GM19023 (cell line): ENCODE measurements around the gene ABHD12.

Experiments used
- ATAC-seq: cut with Tn5 transposase; IDR thresholded peaks from one replicate; pipeline ENCODE4 v1.9.1; 2021; ENCODE audit warnings: mild to moderate bottlenecking, moderate library complexity; ENCODE audit not compliant: unreplicated experiment

ABHD12 gene

DNA sequence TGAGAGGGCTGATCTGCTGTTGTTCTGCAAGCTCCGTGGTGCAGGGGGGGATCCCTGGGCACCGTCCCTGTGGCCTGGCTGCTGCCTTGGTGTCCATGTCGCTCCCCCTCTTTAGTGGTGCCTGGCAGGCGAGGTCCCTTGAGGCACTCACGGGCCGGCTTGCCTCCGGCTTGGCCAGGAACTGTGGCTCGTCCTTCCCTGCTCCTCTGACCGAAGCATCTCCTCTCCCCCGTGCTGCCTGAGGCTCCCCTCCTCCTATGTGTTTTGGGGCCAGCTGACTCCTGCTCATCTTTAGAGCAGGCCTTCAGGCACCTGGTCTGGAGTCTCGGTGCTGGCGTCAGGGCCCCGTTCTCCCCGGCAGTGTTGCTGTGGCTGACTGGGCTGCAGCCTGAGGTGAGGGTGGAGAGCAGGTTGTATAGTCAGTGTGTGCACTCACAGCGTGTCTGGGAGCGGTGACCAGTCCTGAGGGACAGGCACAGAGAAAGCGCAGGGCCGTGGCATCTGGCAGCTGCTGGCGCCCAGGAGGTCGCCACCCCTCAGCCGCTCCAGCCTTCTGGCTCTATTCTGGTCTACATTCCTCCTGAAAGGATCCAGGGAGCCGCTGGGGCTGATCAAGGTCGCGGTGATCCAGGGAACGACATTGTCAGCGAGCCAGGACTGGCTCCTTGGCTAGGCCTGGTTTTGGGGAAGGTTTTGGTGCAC is 99.1 kb downstream of the ABHD12 start:
- ATAC-seq: no peak

DNA sequence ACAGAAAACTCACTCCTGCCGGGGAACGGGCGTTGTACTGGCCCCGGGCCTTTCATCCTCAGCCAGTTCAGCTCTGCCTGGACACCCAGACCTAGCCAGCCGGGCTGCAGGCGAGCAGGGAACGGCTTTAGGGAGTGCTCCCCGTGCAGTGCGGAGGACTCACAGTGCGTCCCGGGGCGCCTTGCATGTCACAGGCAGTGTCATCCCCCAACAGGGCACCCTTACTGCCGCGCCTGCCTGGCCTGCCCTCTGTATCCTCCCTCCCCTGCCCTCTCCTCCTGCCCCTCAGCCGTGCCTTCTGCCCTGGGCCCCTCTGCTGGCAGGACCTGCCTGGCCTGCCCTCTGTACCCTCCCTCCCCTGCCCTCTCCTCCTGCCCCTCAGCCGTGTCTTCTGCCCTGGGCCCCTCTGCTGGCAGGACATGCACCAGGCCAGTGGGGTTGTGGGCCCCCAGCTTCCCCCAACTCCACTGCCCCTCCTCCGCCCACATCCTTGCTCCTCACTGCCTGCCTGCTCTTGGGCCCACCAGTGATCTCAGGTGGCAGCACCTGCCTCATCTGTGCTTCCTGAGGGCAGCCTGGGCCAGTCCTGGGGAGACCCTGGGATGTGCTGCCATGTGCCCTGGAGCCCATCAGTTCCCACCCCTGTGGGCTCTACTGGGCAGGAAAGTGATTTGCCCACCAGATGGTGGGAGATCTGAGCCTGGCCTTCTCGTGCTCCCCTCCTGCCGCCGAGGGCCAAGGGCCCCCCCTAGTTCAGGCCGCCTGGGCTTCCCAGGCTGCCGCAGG is 99.8 kb downstream of the ABHD12 start:
- ATAC-seq: no peak

DNA sequence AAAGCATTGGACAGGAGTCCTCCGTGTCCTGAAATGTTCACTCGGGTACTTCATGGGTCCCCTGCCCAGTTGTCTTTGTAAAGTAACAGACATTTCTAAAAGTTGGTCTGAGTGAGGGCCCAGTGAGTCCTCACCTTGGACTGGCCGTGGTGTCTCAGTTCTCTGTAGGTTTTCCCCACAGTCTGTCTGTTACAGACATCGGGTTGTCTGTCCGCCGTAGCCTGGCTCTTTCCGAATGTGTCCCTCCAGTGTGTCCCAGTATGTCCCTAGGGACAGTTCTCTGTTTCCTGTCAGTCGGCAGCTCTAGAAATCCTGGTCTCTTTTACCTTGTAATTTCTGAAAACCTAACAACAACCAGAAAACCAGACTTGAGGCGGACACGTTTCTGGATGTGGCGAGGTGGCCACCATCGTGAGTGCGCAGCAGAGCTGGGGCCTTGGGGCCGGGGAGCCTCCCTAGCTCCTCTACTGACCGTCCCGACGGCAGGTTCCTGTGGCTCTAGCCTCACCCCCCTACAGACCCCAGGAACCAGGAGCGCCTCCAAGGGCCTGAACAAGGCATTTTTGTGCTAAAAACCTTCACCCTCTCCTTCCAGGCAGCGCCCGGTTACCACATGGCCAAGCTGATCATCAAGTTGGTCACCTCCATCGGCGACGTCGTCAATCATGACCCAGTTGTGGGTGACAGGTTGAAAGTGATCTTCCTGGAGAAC is 100.6 kb downstream of the ABHD12 start:
- no peak for ATAC-seq

DNA sequence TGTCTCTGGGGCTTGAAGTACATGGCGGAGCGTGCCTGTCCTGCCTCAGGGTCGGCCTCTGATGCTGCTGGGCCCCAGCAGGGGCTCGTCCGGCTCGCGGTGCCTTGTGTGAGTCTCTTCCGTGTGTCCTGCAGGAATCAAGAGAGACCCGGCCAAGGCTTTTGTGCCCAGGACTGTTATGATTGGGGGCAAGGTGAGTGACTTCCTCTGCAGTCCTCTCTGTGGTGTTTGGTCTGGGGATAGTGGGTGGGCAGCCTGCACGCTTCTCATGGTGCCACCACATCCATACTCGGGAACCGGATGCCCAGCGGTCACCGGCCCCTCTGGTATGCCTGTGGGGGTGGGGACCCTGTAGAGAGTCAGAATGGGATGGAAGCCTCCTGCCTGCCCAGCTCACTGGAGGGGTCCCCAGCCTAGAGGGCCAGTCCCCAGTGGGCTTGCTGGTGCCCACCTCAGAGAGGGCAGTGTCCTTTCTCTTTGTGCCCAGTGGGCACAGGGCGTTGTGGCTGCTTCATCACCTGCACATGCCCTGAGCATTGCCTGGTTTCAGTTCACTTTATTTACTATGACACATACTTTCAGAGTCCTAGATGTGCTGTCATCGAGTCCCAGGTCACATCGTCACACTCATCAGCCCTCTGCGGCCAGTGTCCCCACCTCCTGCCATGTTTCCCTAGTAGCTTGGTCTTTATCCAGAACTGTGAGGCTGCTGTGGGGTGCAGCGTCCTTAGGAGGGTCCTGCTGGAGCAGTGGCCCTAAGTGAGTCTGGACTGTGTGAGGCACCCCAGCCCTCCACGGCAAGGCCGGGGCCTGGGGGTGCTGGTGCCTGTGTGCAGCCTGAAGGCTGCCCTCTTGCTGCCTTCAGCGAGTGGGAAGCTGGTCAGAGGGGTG is 102.1 kb downstream of the ABHD12 start:
- peak; percentile 92 for ATAC-seq

DNA sequence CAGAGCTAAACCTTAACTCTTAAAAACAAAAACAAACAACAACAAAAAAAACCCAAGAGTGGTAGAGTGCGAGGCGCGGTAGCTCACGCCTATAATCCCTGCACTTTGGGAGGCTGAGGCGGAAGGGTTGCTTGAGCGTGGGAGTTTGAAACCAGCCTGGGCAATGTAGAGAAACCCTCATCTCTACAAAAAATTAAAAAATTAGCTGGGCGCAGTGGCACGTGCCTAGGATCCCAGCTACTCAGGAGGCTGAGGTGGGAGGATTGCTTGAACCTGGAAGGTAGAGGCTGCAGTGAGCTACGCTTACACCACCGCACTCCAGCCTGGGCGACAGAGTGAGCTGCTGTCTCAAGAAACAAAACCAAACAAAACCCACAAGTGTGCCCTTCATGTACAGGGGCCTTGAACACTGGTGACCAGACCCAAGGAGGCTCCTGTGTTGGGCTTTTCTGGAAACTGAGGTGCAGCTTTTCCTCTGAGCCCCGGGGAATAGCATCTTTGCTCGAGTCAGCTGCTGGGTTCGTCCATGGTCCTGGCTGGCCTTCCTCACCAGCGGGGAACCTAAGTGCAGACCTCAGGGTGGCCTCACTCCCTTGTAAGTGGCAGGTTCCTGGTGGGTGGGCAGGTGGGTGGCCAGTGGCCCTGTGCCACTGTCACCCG is 102.9 kb downstream of the ABHD12 start:
- no peak for ATAC-seq

DNA sequence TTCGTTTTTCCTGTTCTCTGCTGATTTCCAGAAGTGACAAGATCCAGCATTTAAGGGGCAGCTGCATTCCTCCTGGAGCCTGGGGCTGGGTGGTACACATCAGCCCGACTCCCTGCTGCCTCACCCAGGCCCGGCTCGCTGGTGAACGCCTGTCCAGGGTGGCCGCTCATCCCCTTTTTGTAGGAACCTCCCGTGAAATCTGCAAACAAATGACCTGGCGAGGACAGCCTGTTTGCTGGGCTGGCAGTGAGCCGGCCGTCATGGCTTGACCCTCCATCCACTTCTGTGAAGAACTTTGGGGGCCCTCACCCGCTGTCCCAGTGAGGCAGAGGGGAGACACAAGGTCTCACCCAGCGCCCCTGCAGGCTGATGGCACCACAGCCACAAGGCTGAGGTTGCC is 103.7 kb downstream of the ABHD12 start:
- no peak for ATAC-seq

DNA sequence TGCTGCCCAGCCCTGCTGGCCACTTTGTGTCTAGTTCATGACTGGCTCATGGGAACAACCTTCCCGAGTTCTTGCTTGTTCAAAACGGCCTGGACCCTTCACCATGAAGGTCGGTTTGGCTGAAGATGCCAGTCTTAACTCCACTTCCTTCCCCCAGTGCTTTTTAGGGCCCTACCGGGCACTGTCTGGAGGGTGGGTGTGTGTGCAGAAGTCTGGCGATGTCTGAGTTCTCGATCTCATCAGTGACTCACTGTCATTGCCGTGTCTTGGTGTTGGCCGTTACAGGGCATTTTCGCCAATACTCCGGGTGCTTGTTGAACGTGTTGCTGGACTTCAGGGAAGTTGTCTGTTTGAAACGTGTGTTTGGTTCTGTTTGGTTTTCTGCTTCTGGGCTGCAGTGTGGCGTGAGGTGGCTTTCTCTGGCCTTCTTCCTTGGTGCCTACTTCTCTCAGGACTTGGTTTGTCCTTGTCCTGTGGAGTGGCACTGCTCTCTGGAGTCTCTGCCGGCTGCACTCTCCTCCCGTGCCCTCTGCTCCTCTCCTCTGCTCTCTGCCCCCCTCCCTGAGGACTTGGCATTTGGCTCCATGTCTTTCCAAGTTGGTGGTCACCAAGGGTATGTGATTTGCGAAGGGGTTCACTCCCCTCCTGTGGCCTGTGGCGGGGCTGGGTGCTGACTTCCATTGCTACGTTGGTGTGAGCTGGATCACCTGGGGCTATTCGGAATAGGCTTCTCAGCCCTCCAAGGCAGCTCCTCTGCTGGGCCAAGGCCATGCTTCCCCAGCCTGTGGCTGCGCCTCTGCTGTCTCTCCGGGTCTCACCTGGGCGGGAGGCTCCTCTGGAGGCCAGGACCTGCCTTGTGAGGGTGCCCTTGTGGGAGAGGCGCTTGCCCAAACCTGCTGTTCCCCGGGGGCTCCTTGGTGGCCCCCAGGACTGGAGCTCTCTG is 104.5 kb downstream of the ABHD12 start:
- ATAC-seq: no peak

DNA sequence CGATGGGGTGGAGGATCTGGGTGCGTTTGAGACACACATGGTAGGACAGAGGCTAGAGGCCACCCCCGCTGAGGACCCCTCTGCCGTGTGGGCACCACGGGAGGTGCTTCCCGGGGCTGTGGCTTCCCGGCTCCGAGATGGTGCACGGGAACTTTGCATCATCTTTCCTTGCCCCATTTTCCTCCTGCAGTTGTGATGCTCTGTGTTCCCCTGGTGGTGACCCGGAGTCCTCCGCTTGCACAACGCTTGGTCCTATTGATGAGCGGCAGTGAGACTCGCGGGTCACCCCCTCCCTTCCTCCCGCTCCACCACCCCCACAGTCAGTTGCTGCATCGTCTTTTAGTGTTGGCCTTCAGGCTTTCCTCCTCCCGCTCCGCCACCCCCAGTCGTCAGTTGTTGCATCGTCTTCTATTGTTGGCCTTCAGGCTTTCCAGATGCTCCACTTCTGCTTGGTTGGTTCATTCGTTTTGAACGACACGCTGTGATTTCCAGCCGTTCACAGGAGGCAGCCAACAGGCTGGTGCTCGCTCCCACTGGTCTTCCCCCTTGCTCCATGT is 105.5 kb downstream of the ABHD12 start:
- no peak for ATAC-seq

DNA sequence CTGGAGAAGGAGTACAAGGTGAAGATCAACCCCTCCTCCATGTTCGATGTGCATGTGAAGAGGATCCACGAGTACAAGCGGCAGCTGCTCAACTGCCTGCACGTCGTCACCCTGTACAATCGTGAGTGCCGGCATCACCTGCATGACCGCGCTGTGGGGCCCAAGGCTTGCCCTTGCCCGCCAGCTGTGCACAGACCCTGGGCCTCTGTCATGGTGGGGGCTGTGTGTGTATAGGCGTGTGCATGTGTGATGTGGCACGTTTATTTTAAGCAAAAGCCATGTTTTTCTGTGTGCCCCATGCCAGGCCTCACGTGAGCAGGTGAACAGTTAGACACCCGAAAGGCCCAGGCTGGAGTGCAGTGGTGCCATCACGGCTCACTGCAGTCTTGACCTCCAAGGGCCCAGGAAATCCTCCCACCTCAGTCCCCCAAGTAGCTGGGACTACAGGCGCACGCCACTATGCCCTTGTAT is 106.5 kb downstream of the ABHD12 start:
- ATAC-seq: no peak

DNA sequence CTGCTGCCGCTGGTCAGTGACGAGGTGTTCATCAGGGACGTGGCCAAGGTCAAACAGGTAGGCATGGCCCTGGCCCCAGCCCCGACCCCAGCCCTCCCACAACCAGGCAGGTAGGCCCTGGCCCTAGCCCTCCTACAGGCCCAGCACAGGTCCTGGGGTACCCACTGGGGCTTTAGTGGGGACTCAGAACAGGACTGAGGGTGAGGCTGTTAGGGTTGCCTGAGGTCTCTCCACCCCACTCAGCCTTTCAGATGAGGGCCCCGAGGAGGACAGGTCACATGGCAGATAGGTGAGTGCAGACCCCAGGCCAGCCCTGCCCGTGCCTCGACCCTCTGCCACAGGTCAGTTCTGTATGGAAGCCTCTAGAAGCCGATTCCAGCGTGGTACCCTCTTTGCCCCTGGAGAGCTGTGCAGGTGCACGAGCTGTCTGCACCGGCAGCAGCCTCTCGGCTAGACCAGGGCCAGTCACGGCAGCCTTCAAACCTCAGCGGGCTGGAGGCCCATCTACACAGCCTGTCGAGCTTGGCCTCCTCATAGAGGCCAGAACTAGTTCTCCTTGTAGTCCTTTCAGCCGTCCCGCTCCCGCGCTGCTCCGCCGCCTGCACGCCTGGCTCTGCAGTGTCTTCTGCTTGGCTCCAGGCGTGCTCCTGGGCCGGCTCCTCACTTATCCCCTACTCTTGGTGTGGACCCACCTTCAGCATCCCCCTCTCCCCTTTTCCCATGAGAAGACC is 107.2 kb downstream of the ABHD12 start:
- no peak for ATAC-seq

DNA sequence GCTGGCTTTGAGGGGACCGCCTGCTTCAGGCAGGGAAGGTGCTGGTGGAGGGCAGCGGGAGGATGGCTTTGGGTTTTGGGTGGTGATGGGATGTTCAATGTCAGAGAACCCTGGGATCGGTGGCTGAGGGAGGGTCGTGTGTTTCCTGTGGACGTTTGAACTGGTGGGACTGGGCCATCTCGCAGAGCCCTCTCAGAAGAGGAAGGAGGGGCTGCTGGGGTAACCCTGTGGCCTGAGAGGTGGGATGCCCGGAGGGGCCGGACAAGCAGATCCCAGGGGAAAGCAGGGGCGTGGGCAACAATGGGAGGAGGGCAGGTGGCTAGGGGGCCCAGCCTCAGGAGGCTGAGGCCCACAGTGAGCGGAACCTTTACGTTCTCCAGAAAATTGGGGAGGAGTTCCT is 107.8 kb downstream of the ABHD12 start:
- ATAC-seq: no peak

DNA sequence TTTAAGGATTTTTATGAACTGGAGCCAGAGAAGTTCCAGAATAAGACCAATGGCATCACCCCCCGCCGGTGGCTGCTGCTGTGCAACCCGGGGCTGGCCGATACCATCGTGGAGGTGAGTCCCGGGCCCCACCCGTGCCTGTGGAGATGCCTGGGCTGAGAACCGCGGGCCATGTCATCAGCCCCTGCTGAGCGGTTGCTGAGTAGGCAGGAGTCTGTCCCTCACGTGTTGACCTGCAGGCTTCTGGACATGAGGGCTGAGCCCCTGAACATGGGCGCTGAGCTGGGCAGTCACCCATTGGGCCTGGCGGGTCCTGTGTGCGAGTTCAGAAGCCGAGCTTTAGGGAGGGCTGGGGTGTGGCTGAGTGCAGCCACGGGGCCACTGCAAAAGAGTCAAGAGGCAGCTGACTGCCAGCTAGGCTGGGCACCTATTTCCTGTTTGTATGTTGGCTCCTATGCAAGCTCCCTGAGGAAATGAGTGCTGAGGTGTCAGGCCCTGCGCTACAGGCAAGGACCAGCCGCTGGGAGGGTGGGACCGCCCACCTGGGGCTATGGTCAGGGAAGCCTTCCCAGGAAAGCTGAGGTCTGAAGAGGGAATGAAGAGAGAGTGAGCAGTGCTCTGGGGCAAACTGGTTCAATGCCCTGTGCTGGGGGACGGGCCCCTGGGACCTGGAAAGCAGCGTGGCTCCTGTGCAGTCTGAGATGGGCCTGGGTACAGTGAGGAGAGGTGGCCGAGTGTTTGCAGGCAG is 108.4 kb downstream of the ABHD12 start:
- ATAC-seq: no peak

DNA sequence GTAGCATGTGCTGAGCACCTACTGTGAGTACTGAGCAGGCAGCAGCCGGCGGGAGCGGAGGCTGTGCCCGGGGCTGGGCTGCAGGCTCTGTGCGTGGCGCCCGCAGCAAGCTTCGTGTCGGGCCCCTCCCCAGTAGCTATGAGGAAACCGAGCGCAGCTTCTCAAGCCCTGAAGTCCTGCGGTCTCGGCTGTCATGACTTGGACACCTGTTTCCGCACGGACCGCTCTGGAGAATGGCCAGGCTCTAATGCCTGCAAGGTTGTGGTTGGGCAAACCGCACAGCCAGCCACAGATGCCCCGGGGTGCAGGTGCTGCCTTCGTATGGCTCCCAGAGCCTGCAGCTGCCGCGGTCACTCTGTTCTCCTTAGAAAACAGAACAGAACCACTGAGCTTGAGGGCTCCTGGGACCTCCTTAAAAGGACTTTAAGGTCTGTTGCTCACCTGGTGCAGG is 109.1 kb downstream of the ABHD12 start:
- peak; percentile 59 for ATAC-seq

DNA sequence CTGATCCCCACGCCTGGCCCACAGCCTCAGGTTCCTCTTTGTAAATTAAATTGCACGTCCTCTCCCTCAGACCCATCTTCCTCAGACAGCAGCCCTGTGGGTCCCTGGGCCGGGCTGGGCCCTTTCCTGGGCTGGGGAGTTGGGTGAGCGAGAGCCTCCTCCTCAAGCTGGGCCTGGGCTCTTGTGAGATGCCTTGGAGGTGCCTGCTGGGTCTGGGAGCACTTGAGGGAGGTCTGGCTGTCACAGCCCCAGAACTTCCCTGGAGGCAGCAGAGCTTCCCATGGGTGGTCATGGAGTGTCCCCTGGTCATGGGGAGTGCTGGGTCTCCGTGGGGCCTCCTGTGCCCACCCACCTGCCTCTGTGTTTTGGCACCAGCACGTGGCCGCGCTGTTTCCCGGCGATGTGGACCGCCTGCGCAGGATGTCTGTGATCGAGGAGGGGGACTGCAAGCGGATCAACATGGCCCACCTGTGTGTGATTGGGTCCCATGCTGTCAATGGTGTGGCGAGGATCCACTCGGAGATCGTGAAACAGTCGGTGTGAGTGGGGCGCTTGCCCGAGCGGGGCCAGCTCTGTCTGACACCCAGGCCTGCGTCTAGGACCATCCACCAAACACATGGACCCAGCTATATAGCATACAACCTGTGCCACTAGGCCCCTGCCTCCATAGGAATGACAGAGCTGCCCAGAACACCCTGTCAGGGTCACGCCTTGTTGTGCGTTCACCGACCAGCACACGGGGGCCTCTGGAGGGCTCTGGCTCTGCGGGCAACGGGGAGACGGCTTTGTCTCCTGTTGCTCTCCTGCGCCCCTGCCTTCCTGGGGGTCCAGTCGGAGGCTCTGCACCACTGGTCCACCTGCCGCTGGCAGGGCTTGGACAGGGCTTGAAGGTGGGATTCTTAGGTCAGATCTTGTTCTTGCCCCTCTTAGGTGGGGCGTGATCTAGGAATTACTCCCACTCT is 109.8 kb downstream of the ABHD12 start:
- no peak for ATAC-seq

DNA sequence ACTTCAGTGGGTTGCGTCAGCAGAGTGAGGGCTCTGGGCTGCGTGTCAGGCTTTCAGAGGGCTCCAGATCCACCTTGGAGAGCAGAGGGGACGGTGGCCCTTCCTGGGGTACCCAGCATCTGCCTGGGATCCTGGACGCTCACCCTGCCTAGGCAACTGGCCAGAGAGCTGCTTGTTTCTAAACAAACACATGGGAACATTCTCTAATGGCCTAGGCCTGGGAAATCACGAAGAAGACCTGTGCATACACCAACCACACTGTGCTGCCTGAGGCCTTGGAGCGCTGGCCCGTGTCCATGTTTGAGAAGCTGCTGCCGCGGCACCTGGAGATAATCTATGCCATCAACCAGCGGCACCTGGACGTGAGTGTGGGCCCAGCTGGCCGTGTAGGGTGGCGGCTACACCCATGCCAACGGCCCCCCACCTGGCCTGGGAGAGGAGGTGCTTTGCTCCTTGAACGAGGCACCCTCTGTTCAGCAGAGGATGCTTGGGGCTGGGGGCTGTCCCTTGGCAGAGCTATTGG is 110.5 kb downstream of the ABHD12 start:
- no peak for ATAC-seq

DNA sequence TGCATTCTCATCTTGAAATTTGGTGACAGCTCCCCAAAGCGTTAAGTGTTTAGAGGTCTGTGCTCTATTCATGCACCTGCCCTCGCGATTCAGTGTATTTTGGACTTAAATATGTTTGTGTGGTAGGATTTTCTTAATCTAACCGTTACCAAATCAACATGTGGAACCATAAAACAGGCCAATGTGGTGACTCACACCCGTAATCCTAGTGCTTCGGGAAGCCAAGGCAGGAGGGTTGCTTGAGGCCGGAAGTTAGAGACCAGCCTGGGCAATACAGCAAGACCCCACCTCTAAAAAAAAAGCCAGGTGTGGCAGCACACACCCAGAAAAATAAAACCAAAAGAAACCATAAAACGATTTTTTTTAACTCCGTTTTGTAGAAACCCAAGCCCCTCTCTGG is 111.2 kb downstream of the ABHD12 start:
- ATAC-seq: no peak
